Activated T-cell treated with anti-CD3 and anti-CD28 coated beads, Interleukin-2, amount 50 U/mL, for 48 hours (primary cell): ENCODE data around the gene CARD8.
"Not testable (repeated sequence)": the region's sequence is repeated elsewhere in the genome, so short reads cannot be mapped to it uniquely, and the experiment has no call there.

Experiments used
- DNase-seq, 2 experiments: peaks; one replicate each; pipeline ENCODE4 v3.0.0-alpha.2; 2020

CARD8 gene

GRCh38 chr19:48255376-48256303 is at the start of gene CARD8:
Gene CARD8 (minus strand): TSS chr19:48255912. CDS start chr19:48241020, 14,892 bp downstream.
- DNase-seq = peak; percentile 88

GRCh38 chr19:48303866-48304265 is 48.2 kb upstream of the CARD8 start:
- no peak for DNase-seq

DNA sequence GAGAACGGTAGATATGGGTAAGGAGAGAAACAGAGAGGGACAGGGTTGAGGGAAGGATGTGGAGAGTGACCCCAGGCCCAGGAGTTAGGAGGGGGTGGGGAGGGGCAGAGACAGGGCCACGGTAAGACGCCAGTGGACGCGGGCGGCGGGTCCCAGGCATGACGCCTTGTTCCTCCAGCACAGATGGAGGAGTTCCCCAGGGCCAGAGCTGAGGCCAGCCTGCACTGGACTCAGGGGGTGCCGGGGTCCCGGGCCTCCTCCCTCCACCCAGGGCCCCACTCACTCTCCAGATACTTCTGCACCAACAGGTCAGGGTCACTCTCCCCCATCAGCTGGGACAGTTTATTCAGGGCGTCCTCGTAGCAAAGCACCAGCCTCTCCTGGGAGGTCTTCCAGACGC is 47.7 kb upstream of the CARD8 start:
- no peak for DNase-seq

- DNase-seq = no peak
Measured at GRCh38 chr19:48302600-48302959, 46.9 kb upstream of the CARD8 start.

DNA sequence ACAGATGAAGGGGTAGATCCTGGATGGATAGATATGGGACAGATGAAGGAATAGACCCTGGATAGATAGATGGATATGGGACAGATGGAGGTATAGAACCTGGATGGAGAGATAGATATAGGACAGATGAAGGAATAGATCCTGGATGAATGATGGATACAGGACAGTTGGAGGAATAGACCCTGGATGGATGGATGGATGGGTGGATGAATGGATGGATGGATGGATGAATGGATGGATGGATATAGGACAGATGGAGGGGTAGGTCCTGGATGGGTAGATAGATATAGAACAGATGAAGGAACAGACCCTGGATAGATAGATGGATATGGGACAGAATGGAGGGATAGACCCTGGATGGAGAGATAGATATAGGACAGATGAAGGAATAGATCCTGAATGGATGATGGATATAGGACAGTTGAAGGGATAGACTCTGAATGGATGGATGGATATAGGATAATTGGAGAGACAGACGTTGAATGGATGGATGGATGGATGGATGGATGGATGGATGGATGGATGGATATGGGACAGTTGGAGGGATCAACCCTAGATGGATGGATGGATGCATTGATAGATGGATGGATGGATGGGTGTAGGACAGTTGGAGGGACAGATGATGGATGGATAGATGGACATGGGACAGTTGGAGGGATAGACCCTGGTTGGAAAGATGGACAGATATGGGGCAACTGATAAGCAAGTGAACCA is 46.3 kb upstream of the CARD8 start:
- no peak for DNase-seq

- DNase-seq = no peak
Measured at GRCh38 chr19:48297975-48298374, 42.3 kb upstream of the CARD8 start.

GRCh38 chr19:48296963-48297734 is 41.4 kb upstream of the CARD8 start:
- no peak for DNase-seq

DNA sequence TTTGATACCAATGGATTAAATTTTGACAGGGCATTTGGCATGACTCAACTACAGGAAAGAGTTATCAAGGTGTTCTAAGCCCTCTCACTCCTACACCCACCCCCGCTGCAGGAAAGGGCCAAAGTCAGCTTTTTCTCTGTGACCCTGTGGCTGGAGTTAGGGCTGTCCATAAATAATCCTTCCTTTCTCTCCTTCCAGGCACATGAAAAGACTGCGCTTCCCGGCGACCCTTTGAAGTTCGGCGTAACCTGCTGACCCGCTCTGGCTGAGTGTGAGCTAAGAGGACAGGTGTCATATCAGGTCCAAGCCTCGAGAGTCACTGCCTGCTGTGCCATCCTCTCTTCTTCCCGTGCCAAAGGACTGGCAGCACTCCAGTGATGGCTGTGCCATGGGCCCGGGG is 39.7 kb upstream of the CARD8 start:
- DNase-seq = no peak

- no peak for DNase-seq
Measured at GRCh38 chr19:48292798-48293197, 37.1 kb upstream of the CARD8 start.

DNA sequence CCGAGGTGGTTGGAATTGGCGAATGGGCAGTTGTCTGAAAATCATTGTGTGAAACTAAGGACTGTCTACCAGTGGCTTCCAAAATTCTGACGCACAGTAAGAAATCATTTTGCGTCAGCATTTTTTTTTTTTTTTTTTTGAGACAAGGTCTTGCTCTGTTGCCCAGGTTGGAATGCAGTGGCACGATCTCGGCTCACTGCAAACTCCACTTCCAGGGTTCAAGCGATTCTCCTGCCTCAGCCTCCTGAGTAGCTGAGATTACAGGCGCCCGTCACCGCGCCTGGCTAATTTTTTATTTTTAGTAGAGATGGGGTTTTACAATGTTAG is 35.7 kb upstream of the CARD8 start:
- not testable (repeated sequence) for DNase-seq

- peak; percentile 75 to 79 for DNase-seq
Measured at GRCh38 chr19:48290771-48291488, 35.2 kb upstream of the CARD8 start.

GRCh38 chr19:48290401-48290770 is 34.7 kb upstream of the CARD8 start:
- no peak for DNase-seq

DNA sequence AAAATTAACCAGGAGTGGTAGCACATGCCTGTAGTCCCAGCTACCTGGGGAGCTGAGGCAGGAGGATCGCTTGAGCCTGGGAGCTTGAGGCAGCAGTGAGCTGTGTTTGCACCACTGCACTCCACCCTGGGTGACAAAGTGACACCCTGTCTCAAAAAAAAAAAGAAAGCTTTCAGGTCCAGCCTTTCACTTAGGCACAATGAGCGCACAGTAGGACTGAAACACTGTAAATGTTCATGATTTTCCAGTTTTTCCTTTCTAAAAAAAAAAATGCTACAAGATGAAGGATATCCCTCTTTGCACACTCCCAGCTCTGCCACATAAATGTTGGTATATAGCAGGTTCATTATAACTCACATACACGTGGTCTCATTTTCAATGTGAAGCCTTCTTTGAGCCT is 32.0 kb upstream of the CARD8 start:
- no peak for DNase-seq

GRCh38 chr19:48284896-48285295 is 29.2 kb upstream of the CARD8 start:
- no peak for DNase-seq

- DNase-seq = no peak
Measured at GRCh38 chr19:48283908-48284307, 28.2 kb upstream of the CARD8 start.

GRCh38 chr19:48279747-48280146 is 24.0 kb upstream of the CARD8 start:
- no peak for DNase-seq

DNA sequence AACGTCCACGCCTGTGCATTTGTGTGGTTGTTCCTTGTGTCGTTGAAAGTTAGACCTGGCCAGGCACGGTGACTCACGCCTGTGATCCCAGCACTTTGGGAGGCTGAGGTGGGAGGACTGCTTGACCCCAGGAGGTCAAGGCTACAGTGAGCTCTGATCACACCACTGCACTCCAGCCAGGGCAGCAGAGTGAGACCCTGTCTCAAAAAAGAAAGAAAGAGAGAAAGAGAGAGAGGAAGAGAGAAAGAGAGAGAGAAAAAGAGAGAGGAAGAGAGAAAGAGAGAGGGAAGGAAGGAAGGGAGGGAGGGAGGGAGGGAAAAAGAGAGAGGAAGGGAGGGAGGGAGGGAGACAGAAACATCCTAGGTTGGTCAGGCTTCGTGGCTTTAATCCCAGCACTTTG is 19.2 kb upstream of the CARD8 start:
- no peak for DNase-seq

DNA sequence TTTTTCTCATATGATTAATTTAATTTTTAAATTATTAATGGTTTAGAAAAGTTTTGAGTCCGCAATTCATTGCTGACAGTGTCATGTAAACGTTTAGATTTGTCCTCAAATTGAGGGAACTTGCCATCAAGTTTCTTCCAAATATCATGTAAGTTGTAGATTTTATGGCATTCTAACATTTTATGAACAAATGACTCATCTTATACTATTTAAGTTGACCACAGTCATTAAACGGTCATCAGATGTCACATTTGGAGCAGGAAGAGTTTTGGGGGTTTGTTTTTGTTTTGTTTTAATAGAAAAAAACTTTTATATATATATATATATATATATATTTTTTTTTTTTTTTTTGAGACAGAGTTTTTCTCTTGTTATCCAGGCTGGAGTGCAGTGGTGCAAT is 18.5 kb upstream of the CARD8 start:
- no peak for DNase-seq

GRCh38 chr19:48271531-48272151 is 15.9 kb upstream of the CARD8 start:
- peak; percentile 56 for DNase-seq

- DNase-seq = not testable (repeated sequence)
Measured at GRCh38 chr19:48269617-48270026, 13.9 kb upstream of the CARD8 start.

GRCh38 chr19:48265326-48265725 is 9.6 kb upstream of the CARD8 start:
- DNase-seq = not testable (repeated sequence)

- DNase-seq = not testable (repeated sequence)
Measured at GRCh38 chr19:48260359-48260714, 4.6 kb upstream of the CARD8 start.
